ENCODE results near the gene CEP128.

DNA sequence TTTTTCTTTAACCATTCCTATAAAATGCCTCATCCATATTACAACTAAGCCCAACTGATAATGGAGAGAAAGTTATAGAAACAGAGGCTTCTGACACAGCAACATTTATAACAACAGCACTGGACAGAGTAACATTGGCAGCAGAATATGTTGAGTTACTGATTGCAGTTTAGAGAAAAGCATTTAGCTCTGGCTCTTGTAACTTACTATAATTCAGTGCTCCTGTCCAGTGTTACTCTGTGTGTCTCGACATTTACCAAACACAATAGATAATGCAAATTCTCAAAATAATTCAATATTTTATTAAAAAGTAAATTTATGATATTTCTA lies 356.1 kb downstream of the CEP128 start:
- TF ChIP-seq, protein P1, sequence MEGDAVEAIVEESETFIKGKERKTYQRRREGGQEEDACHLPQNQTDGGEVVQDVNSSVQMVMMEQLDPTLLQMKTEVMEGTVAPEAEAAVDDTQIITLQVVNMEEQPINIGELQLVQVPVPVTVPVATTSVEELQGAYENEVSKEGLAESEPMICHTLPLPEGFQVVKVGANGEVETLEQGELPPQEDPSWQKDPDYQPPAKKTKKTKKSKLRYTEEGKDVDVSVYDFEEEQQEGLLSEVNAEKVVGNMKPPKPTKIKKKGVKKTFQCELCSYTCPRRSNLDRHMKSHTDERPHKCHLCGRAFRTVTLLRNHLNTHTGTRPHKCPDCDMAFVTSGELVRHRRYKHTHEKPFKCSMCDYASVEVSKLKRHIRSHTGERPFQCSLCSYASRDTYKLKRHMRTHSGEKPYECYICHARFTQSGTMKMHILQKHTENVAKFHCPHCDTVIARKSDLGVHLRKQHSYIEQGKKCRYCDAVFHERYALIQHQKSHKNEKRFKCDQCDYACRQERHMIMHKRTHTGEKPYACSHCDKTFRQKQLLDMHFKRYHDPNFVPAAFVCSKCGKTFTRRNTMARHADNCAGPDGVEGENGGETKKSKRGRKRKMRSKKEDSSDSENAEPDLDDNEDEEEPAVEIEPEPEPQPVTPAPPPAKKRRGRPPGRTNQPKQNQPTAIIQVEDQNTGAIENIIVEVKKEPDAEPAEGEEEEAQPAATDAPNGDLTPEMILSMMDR (IDR thresholded peaks at IDR 0.05) = no peak
- TF ChIP-seq POLR2A (IDR thresholded peaks at IDR 0.05) = no peak

Measured in thyroid gland (tissue), 4 donors.